IPS DF 6.9 (cell line): ENCODE measurements around the gene RDH11.
"Not testable (repeated sequence)": the region's sequence is repeated elsewhere in the genome, so short reads cannot be mapped to it uniquely, and the experiment has no call there.

Source experiments
- DNase-seq: peaks from one replicate; pipeline ENCODE4 v3.0.0-alpha.2; 2013; ENCODE audit warnings: low read depth, low spot score
- H3K27ac ChIP-seq: one replicate; pipeline ENCODE4 v1.5.1; 2013; ENCODE audit warnings: low read length, control low read depth
- H3K27me3 ChIP-seq: 2 replicates; pipeline ENCODE4 v1.6.1; 2013; ENCODE audit warnings: mild to moderate bottlenecking, low read length; ENCODE audit not compliant: control insufficient read depth, insufficient read depth
- H3K36me3 ChIP-seq: 2 replicates; pipeline ENCODE4 v1.6.1; 2013; ENCODE audit warnings: low read length; ENCODE audit not compliant: control insufficient read depth, insufficient read depth
- H3K4me1 ChIP-seq: 2 replicates; pipeline ENCODE4 v1.6.1; 2013; ENCODE audit warnings: low read length; ENCODE audit not compliant: control insufficient read depth, insufficient read depth
- H3K4me3 ChIP-seq: 2 replicates; pipeline ENCODE4 v1.5.1; 2013; ENCODE audit warnings: mild to moderate bottlenecking, low read length
- H3K9me3 ChIP-seq: 2 replicates; pipeline ENCODE4 v1.6.1; 2013; ENCODE audit warnings: low read length, inconsistent platforms; ENCODE audit not compliant: control insufficient read depth, insufficient read depth
- WGBS: extraction: QIAGEN DNeasy Blood & Tissue Kit; methylation state at CpG from one replicate; pipeline ENCODE4 v1.1.7; 2013; ENCODE audit warnings: mixed read lengths, missing lambda C conversion rate; ENCODE audit not compliant: insufficient read length, insufficient coverage; 5-methylcytosine and 5-hydroxymethylcytosine counted together

RDH11 gene

GRCh38 chr14:67727361-67727760 is 31.8 kb upstream of the RDH11 start:
- Histone ChIP-seq H3K27ac (no peak overlapping the region), H3K4me1 (no peaks in the 10 kb centered on the region), H3K27me3 (no peaks in the 10 kb centered on the region), H3K4me3 (no peak overlapping the region), H3K36me3 (no peaks in the 10 kb centered on the region), H3K9me3 (no peaks in the 10 kb centered on the region)
- no CpG with 5 or more reads among the region's 7 CpGs for WGBS
- no peak for DNase-seq

GRCh38 chr14:67725171-67725570 is 29.6 kb upstream of the RDH11 start:
- Histone ChIP-seq H3K36me3 (no peaks in the 10 kb centered on the region), H3K4me3 (no peak overlapping the region), H3K4me1 (no peaks in the 10 kb centered on the region), H3K27ac (no peak overlapping the region), H3K27me3 (no peaks in the 10 kb centered on the region), H3K9me3 (no peaks in the 10 kb centered on the region)
- DNase-seq = no peak
- no CpG with 5 or more reads among the region's 5 CpGs for WGBS

GRCh38 chr14:67722293-67722692 is 26.7 kb upstream of the RDH11 start:
- DNase-seq = no peak
- Histone ChIP-seq H3K9me3 (no peaks in the 10 kb centered on the region), H3K27me3 (no peaks in the 10 kb centered on the region), H3K4me1 (no peaks in the 10 kb centered on the region), H3K36me3 (no peaks in the 10 kb centered on the region), H3K4me3 (no peak overlapping the region), H3K27ac (no peak overlapping the region)
- WGBS = no CpG with 5 or more reads among the region's 3 CpGs

- no CpG with 5 or more reads among the region's 5 CpGs for WGBS
- no peaks in the 10 kb centered on the region for H3K27me3 ChIP-seq
- H3K27ac ChIP-seq = no peak overlapping the region
- no peaks in the 10 kb centered on the region for H3K36me3 ChIP-seq
- H3K4me3 ChIP-seq = no peak overlapping the region
- DNase-seq = no peak
- no peaks in the 10 kb centered on the region for H3K9me3 ChIP-seq
- H3K4me1 ChIP-seq = no peaks in the 10 kb centered on the region
Observed at GRCh38 chr14:67721875-67722274, 26.3 kb upstream of the RDH11 start.

GRCh38 chr14:67719866-67720265 is 24.3 kb upstream of the RDH11 start:
- no peaks in the 10 kb centered on the region for H3K4me1 ChIP-seq
- DNase-seq = no peak
- WGBS = no CpG with 5 or more reads among the region's 2 CpGs
- H3K36me3 ChIP-seq = no peaks in the 10 kb centered on the region
- no peaks in the 10 kb centered on the region for H3K9me3 ChIP-seq
- no peak overlapping the region for H3K27ac ChIP-seq
- H3K27me3 ChIP-seq = no peaks in the 10 kb centered on the region
- no peak overlapping the region for H3K4me3 ChIP-seq

- no CpG with 5 or more reads among the region's 3 CpGs for WGBS
- not testable (repeated sequence) for H3K36me3 ChIP-seq, DNase-seq, H3K27me3 ChIP-seq, H3K9me3 ChIP-seq, H3K27ac ChIP-seq, H3K4me1 ChIP-seq, H3K4me3 ChIP-seq
Observed at GRCh38 chr14:67719385-67719784, 23.8 kb upstream of the RDH11 start.

GRCh38 chr14:67718265-67718664 is 22.7 kb upstream of the RDH11 start:
- no peak overlapping the region for H3K4me3 ChIP-seq
- no peaks in the 10 kb centered on the region for H3K27me3 ChIP-seq
- no peaks in the 10 kb centered on the region for H3K9me3 ChIP-seq
- no peaks in the 10 kb centered on the region for H3K36me3 ChIP-seq
- no peaks in the 10 kb centered on the region for H3K4me1 ChIP-seq
- no peak for DNase-seq
- no peak overlapping the region for H3K27ac ChIP-seq
- no CpG with 5 or more reads among the region's 2 CpGs for WGBS

GRCh38 chr14:67717048-67717447 is 21.5 kb upstream of the RDH11 start:
- DNase-seq = no peak
- 100% methylated on average over 1 of the region's 1 CpG for WGBS
- Histone ChIP-seq H3K4me1 (no peaks in the 10 kb centered on the region), H3K27me3 (no peaks in the 10 kb centered on the region), H3K4me3 (no peak overlapping the region), H3K27ac (no peak overlapping the region), H3K9me3 (no peaks in the 10 kb centered on the region), H3K36me3 (no peaks in the 10 kb centered on the region)

GRCh38 chr14:67710209-67710608 is 14.6 kb upstream of the RDH11 start:
- peak; percentile 27 for DNase-seq
- no CpG with 5 or more reads among the region's 2 CpGs for WGBS
- Histone ChIP-seq H3K4me1 (no peaks in the 10 kb centered on the region), H3K9me3 (no peaks in the 10 kb centered on the region), H3K27me3 (no peaks in the 10 kb centered on the region), H3K27ac (no peak overlapping the region), H3K36me3 (no peaks in the 10 kb centered on the region), H3K4me3 (no peak overlapping the region)

- WGBS = no CpG with 5 or more reads among the region's 1 CpG
- H3K36me3 ChIP-seq, H3K27ac ChIP-seq, H3K9me3 ChIP-seq, H3K4me3 ChIP-seq, H3K27me3 ChIP-seq, DNase-seq, H3K4me1 ChIP-seq: not testable (repeated sequence)
Observed at GRCh38 chr14:67709796-67710195, 14.2 kb upstream of the RDH11 start.

- H3K4me1 ChIP-seq, H3K4me3 ChIP-seq, H3K27ac ChIP-seq, H3K9me3 ChIP-seq, H3K36me3 ChIP-seq, H3K27me3 ChIP-seq, DNase-seq: not testable (repeated sequence)
Observed at GRCh38 chr14:67709346-67709745, 13.8 kb upstream of the RDH11 start.
